Measurements from ENCODE around the gene MROH8. TPM values are rescaled to one million over a fixed set of nuclear protein-coding genes. Genes with fewer than 3 reads are reported as not detected.

Gene MROH8
- total and polyA plus RNA-seq, 2 of the 13 experiments (the other 11 are each of a cell fraction or from before 2014, with no cell fraction given), result 2.6 to 5.5 TPM

DNA sequence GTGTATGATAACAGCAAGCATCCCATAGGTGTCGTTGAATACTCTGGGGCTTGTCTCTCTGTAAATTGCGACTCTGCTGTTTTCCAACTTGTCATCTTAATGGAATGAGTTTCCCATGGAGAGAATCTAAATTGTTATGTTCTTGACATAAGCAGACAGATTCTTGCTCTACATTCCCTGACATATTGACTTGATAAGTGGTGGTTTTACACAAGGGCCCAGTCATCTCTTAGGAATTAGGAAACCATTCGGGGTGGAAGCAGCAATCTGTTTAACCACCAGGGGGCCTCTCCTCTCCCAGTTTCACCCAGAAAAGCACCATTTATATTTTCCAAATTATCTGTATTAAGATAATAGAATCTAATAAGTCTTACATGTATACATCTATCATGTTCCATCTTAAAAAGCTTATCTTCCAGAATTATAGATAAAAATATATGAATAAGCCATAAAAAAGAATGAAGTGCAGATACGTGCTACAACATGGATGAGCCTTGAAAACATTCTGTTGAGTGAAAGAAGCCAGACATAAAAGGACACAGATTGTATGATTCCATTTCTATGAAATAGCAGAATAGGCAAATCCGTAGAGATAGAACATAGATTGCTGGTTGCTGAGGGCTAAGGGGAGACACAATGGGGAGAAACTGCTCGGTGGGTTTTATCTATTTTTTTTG lies 23.1 kb upstream of the MROH8 start (continued):
- TF ChIP-seq, protein P1, sequence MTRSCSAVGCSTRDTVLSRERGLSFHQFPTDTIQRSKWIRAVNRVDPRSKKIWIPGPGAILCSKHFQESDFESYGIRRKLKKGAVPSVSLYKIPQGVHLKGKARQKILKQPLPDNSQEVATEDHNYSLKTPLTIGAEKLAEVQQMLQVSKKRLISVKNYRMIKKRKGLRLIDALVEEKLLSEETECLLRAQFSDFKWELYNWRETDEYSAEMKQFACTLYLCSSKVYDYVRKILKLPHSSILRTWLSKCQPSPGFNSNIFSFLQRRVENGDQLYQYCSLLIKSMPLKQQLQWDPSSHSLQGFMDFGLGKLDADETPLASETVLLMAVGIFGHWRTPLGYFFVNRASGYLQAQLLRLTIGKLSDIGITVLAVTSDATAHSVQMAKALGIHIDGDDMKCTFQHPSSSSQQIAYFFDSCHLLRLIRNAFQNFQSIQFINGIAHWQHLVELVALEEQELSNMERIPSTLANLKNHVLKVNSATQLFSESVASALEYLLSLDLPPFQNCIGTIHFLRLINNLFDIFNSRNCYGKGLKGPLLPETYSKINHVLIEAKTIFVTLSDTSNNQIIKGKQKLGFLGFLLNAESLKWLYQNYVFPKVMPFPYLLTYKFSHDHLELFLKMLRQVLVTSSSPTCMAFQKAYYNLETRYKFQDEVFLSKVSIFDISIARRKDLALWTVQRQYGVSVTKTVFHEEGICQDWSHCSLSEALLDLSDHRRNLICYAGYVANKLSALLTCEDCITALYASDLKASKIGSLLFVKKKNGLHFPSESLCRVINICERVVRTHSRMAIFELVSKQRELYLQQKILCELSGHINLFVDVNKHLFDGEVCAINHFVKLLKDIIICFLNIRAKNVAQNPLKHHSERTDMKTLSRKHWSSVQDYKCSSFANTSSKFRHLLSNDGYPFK (CRISPR knock-in tag; IDR thresholded peaks at IDR 0.05; ENCODE audit: borderline replicate concordance), result no peak
- TF ChIP-seq SAP130 (CRISPR knock-in tag; IDR thresholded peaks at IDR 0.05; ENCODE audit: low read depth) (peak; percentile 17; the same call in 1 of the 2 replicates), ZNF335 (CRISPR knock-in tag; IDR thresholded peaks at IDR 0.05) (no peak), ZFP62 (CRISPR knock-in tag; IDR thresholded peaks at IDR 0.05) (no peak), NONO (IDR thresholded peaks at IDR 0.05) (no peak), NONO (CRISPR knock-in tag; conservative IDR thresholded peaks at IDR 0.05) (no peak), ZNF816 (CRISPR knock-in tag; IDR thresholded peaks at IDR 0.05; ENCODE audit: borderline replicate concordance) (no peak), RAD21 (CRISPR knock-in tag; IDR thresholded peaks at IDR 0.05) (0 out of 2 replicates have a peak, but pooled peaks have one; percentile 19), POGZ (CRISPR knock-in tag; IDR thresholded peaks at IDR 0.05) (no peak), RARA (CRISPR knock-in tag; IDR thresholded peaks at IDR 0.05) (no peak), PHF5A (CRISPR knock-in tag; IDR thresholded peaks at IDR 0.05; ENCODE audit: low read depth, unreplicated experiment) (no peak)
- TF ChIP-seq, protein P2, sequence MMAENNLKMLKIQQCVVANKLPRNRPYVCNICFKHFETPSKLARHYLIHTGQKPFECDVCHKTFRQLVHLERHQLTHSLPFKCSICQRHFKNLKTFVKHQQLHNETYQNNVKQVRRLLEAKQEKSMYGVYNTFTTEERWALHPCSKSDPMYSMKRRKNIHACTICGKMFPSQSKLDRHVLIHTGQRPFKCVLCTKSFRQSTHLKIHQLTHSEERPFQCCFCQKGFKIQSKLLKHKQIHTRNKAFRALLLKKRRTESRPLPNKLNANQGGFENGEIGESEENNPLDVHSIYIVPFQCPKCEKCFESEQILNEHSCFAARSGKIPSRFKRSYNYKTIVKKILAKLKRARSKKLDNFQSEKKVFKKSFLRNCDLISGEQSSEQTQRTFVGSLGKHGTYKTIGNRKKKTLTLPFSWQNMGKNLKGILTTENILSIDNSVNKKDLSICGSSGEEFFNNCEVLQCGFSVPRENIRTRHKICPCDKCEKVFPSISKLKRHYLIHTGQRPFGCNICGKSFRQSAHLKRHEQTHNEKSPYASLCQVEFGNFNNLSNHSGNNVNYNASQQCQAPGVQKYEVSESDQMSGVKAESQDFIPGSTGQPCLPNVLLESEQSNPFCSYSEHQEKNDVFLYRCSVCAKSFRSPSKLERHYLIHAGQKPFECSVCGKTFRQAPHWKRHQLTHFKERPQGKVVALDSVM (CRISPR knock-in tag; IDR thresholded peaks at IDR 0.05), result no peak
- TF ChIP-seq, protein P3, sequence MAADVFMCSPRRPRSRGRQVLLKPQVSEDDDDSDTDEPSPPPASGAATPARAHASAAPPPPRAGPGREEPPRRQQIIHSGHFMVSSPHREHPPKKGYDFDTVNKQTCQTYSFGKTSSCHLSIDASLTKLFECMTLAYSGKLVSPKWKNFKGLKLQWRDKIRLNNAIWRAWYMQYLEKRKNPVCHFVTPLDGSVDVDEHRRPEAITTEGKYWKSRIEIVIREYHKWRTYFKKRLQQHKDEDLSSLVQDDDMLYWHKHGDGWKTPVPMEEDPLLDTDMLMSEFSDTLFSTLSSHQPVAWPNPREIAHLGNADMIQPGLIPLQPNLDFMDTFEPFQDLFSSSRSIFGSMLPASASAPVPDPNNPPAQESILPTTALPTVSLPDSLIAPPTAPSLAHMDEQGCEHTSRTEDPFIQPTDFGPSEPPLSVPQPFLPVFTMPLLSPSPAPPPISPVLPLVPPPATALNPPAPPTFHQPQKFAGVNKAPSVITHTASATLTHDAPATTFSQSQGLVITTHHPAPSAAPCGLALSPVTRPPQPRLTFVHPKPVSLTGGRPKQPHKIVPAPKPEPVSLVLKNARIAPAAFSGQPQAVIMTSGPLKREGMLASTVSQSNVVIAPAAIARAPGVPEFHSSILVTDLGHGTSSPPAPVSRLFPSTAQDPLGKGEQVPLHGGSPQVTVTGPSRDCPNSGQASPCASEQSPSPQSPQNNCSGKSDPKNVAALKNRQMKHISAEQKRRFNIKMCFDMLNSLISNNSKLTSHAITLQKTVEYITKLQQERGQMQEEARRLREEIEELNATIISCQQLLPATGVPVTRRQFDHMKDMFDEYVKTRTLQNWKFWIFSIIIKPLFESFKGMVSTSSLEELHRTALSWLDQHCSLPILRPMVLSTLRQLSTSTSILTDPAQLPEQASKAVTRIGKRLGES (CRISPR knock-in tag; IDR thresholded peaks at IDR 0.05; ENCODE audit: borderline replicate concordance), result no peak
- TF ChIP-seq, protein P4, sequence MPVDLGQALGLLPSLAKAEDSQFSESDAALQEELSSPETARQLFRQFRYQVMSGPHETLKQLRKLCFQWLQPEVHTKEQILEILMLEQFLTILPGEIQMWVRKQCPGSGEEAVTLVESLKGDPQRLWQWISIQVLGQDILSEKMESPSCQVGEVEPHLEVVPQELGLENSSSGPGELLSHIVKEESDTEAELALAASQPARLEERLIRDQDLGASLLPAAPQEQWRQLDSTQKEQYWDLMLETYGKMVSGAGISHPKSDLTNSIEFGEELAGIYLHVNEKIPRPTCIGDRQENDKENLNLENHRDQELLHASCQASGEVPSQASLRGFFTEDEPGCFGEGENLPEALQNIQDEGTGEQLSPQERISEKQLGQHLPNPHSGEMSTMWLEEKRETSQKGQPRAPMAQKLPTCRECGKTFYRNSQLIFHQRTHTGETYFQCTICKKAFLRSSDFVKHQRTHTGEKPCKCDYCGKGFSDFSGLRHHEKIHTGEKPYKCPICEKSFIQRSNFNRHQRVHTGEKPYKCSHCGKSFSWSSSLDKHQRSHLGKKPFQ (CRISPR knock-in tag; IDR thresholded peaks at IDR 0.05; ENCODE audit: insufficient replicate concordance), result peak; percentile 28
- TF ChIP-seq, protein P5, sequence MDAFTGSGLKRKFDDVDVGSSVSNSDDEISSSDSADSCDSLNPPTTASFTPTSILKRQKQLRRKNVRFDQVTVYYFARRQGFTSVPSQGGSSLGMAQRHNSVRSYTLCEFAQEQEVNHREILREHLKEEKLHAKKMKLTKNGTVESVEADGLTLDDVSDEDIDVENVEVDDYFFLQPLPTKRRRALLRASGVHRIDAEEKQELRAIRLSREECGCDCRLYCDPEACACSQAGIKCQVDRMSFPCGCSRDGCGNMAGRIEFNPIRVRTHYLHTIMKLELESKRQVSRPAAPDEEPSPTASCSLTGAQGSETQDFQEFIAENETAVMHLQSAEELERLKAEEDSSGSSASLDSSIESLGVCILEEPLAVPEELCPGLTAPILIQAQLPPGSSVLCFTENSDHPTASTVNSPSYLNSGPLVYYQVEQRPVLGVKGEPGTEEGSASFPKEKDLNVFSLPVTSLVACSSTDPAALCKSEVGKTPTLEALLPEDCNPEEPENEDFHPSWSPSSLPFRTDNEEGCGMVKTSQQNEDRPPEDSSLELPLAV (CRISPR knock-in tag; conservative IDR thresholded peaks at IDR 0.05; ENCODE audit: low read depth), result no peak
- TF ChIP-seq, protein P6, sequence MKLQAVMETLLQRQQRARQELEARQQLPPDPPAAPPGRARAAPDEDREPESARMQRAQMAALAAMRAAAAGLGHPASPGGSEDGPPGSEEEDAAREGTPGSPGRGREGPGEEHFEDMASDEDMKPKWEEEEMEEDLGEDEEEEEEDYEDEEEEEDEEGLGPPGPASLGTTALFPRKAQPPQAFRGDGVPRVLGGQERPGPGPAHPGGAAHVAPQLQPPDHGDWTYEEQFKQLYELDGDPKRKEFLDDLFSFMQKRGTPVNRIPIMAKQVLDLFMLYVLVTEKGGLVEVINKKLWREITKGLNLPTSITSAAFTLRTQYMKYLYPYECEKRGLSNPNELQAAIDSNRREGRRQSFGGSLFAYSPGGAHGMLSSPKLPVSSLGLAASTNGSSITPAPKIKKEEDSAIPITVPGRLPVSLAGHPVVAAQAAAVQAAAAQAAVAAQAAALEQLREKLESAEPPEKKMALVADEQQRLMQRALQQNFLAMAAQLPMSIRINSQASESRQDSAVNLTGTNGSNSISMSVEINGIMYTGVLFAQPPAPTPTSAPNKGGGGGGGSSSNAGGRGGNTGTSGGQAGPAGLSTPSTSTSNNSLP (IDR thresholded peaks at IDR 0.05; ENCODE audit: low read depth, low read length), result peak; percentile 49; the same call in 1 of the 2 replicates

All from HepG2 (cell line).